Peyer's patch (tissue), 4 donors: ENCODE data around the gene IRAK2.

Experiments used
- CTCF ChIP-seq, 6 experiments: fragments of 450-650 bp in 4 of 6; fragments of 200-600 bp in 2 of 6; sonication (generic) in 1 of 6; IDR thresholded peaks; one replicate each; pipeline ENCODE4 v1.5.1; 2017 to 2019; ENCODE audit warnings: antibody characterized with exemption in 6 of 6, mild to moderate bottlenecking in 3 of 6, moderate library complexity in 1 of 6
- POLR2A ChIP-seq, 2 donors: fragments of 450-650 bp; IDR thresholded peaks; one replicate each; pipeline ENCODE4 v1.5.1; 2017; ENCODE audit warnings: antibody characterized with exemption in 2 of 2, mild to moderate bottlenecking in 2 of 2, moderate library complexity in 2 of 2

- TF ChIP-seq CTCF (IDR thresholded peaks at IDR 0.05) = no peak
- TF ChIP-seq POLR2A (IDR thresholded peaks at IDR 0.05) = no peak
These were observed 4.4 kb upstream of the IRAK2 start for GRCh38 chr3:10160346-10160745.
